Suppressor macrophage (primary cell): ENCODE results near the gene RAD51B.
A peak's percentile ranks its signal among the peaks of the same experiment; 100 is the strongest.
"Not testable (repeated sequence)": the region's sequence is repeated elsewhere in the genome, so short reads cannot be mapped to it uniquely, and the experiment has no call there.

Experiments
- DNase-seq, 4 experiments: peaks; one replicate each; pipeline ENCODE4 v3.0.0-alpha.2; 2020 to 2022

RAD51B gene

DNA sequence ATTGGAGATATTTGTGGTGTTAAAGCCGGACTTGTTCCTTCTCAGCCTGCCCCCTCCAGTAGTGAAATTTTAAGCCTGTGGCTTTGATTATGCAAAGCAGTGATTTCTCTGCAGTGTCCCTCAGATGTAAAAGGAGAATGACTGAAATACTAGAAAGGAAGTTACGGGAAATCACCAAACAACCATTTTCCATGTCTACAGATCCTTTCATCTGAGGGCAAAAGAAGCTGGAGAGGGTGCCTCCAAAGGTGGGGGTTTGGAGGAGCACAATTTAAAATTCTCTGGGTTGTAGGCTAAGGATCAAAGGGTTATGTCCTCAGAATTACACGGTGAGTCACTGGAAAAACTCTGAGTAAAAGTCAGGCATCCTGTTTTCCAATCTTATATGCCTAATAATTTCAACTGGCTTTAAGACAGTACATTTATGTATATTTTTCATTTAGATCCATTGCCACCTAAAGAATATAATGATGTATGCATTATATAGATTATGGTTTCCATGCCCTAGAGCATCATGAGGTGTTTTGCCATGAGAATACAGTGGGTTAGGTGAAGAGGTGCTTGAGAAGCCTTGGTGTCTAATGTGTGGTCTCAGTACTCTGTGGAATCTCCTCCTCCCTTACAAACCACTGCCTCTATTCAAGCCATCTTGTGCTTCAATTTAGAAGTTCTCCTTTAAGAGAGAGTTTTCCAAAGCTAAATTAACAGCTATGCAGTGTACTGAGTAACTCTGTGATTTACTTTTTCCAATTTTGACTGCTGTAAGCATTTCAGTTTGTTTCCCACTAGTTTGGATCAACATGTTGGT, 362.1 kb downstream of the RAD51B start:
- DNase-seq, result no peak

DNA sequence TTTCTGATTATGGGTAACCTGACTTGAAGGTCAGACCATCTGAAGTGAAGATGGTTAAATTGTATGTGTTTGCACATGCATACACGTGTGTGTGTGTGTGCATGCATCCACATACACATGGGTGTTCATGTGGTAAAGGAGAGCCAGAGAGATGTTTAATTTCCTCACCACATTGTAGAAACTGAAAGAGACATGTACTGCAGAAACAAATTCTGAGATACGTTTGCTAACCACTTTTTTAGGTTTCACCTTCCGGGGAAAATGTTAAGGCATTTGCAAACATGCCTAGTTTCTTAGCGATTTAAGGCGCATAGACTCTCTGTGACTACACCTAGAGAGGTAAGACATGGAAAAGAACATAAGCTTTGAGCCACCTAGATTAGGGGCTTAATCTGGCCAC, 362.9 kb downstream of the RAD51B start:
- no peak for DNase-seq

- not testable (repeated sequence) for DNase-seq
Observed at GRCh38 chr14:68186500-68187276, 367.1 kb downstream of the RAD51B start.

DNA sequence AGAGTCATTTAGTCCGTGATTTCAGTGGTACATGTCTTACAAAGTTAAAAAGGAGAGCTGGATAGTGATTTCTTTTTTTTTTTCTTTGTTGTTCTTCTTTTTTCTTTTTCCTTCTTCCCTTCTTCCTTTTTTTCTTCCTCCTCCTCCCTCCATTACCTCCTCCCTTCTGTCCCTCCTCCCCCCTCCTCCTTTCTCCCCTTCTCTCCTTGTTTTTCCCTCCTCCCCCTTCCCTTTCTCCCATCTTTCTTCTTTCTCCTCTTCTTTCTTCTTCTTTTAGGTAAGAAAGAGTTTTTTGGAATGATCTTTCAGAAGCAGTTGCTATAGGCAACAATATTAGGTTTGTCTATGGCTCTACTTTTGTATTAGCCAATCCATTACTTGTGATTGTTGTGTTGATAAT, 368.6 kb downstream of the RAD51B start:
- no peak for DNase-seq

GRCh38 chr14:68190032-68190431, 370.5 kb downstream of the RAD51B start:
- DNase-seq, result no peak

GRCh38 chr14:68191567-68192321, 372.2 kb downstream of the RAD51B start:
- DNase-seq, result no peak

DNA sequence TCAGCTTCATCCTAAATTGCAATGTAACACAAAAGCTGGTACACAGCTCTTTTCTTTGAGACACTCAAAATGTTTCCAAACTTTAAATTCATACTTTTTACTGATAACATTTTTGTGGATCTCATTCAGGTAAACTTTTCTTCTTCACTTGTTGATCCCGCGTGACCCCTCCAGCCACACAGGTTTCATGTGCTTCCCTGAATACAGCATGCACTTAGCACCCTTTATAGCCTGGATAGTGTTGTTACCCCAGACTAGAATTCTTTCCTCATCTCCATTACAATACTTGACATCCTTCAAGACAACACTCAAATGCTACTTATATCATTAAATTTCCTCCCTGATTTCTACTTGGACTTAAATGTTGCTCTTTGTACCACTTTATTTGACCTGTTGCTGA, 373.4 kb downstream of the RAD51B start:
- DNase-seq, result no peak

- DNase-seq, result no peak
Observed at GRCh38 chr14:68193970-68194681, 374.5 kb downstream of the RAD51B start.

- DNase-seq, result no peak
Observed at GRCh38 chr14:68195126-68195525, 375.5 kb downstream of the RAD51B start.

- DNase-seq, result no peak
Observed at GRCh38 chr14:68198713-68199495, 379.3 kb downstream of the RAD51B start.

DNA sequence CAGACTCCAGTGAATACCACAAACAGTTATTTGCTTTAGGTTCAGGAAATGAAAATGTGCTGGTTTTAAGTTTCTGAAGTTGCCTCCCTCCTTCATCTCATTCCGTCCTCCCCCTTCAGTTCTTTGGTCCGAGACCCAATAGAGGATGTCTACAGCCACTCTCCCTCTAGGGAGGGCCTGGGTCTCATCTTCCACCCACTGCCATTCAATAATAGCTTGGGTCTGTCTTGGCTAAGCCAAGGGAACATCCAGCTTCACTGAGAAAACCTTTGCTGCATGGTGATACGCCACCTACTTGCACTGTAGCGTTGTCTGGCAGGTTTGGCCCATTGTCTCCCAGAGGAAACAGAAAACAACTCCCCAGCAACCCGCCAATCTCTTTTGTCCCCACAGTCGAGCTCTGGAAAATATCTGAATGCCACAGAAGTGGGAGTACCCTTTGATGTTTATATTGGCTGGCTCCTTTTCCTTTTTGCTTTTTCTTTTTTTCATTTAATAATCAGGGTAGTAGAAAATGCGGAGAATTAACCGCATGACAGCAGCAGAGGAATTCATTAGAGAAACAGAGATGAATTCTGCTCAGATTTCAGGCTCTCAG, 380.1 kb downstream of the RAD51B start:
- no peak for DNase-seq

GRCh38 chr14:68203871-68204270, 384.3 kb downstream of the RAD51B start:
- DNase-seq, result no peak

- DNase-seq, result no peak
Observed at GRCh38 chr14:68208218-68208617, 388.6 kb downstream of the RAD51B start.

- DNase-seq, result no peak
Observed at GRCh38 chr14:68208626-68209317, 389.2 kb downstream of the RAD51B start.

- DNase-seq, result peak; percentile 66 to 91 (median 74)
Observed at GRCh38 chr14:68210729-68211299, 391.2 kb downstream of the RAD51B start.

DNA sequence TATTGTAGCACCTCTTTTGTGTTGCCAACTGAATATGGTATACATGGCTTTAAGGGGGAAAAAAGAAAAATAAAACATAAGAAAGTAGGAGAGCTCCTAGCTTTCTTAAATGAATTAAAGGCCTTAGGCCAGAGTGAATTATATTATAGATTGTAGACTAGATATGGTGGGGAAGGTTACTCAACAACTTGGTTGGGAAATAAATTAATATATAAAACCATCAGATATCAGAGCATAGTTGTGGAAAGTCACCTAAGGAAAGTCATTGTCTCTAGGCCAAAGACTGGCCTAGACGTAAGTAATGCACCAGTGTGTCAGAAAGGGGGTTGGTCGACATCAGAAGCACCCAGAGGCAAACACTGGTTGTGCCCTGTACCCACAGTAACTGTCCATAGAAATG, 391.8 kb downstream of the RAD51B start:
- DNase-seq, result no peak

GRCh38 chr14:68211886-68212285, 392.3 kb downstream of the RAD51B start:
- DNase-seq, result no peak

GRCh38 chr14:68212361-68212760, 392.8 kb downstream of the RAD51B start:
- no peak for DNase-seq

- no peak for DNase-seq
Observed at GRCh38 chr14:68214431-68214830, 394.9 kb downstream of the RAD51B start.

DNA sequence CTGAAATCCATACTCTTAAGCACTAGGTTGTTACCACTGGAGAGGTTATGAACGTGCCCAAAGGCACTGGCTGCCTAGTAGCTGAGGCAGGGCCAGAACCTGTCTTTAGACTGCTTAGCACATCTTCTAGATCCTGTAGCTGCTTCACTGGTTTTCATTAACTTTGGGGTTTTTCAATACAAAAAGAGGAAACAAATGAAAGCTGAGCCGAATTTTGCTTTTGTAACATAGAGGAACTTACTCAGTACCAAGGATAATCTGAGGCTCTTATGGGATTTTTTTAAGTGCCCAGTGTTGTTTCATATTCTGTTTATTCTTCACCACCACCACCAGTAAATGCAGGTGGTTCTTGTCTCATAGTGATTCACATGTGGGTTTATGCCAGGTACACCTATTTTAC, 396.1 kb downstream of the RAD51B start:
- peak; percentile 50 to 80 (median 68) for DNase-seq
